Measurements from ENCODE around the gene IMMP2L. TPM values are rescaled to one million over a fixed set of nuclear protein-coding genes. Genes with fewer than 3 reads are reported as not detected.

IMMP2L gene
- total RNA-seq, 1 donor, result 11.6 TPM

DNA sequence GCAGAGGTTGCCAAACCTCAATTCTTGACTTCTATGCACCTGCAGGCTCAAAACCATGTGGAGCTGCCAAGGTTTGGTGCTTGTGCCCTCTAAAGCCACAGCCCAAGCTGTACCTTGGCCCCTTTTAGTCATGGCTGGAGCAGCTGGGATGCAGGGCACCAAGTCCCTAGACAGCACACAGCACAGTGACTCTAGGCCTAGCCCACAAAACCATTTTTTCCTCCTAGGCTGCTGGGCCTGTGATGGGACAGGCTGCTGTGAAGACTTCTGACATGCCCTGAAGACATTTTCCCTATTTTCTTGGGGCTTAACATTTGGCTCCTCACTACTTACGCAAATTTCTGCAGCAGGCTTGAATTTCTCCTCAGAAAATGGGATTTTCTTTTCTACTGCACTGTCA, 499.1 kb downstream of the IMMP2L start:
- no peak for DNase-seq (ENCODE audit: low read depth in 2 of 3, low spot score in 2 of 3)

- DNase-seq (ENCODE audit: low read depth in 2 of 3, low spot score in 2 of 3), result no peak
These were observed 502.5 kb downstream of the IMMP2L start for GRCh38 chr7:111059833-111060232.

DNA sequence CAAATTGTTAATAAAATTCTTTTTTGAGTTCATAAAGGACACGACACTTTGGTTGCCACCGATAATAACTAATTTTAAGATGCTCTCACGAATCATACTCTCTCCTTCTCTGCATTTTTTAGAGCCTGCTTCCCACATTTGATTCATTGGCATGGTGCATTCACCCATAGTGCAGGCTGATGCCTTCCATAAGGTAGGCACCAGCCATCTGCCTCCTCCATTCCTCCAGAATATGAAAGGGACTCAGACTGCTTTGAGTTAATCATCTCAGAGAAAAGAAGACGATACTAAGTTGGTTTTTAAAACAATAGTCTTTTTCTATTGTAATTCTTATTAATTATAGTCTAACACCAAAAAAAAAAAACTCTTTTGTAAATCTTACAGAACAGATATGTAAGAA, 505.2 kb downstream of the IMMP2L start:
- no peak for DNase-seq (ENCODE audit: low read depth in 2 of 3, low spot score in 2 of 3)

DNA sequence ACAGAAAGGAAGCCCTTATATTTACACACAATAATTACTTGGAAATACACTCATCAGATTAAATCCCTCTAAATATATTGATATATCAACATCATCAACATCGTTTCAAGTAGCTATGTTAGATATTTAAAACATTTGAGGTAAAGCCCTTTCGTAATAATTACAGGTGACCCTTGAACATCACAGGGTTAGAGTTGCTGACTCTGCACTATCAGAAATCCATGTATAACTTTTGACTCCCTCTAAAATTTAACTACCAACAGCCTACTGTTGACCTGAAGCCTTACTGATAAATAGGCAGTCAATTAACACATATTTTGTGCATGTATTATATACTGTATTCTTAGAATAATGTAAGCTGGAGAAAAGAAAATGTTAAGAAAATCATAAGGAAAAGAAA, 505.9 kb downstream of the IMMP2L start:
- no peak for DNase-seq (ENCODE audit: low read depth in 2 of 3, low spot score in 2 of 3)

GRCh38 chr7:111053035-111053434, 509.3 kb downstream of the IMMP2L start:
- DNase-seq (ENCODE audit: low read depth in 2 of 3, low spot score in 2 of 3), result no peak

DNA sequence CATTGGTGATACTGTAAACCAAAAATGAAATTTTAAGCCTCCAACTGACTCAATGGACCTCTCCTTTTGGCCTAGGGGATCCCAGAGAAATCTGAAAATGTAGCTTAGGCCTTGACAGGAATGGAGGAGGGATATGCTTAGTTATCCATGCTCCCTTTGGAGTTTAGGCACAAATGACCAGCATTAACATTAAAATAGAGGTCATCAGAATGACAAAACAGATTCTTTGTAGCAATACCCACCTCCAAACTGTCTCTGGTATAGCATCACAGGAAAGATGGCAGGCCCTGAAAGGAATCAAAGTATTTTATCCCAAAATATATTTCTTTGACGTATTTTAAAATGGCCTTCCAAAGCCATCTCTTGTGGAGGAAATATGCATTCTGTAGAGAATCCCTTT, 510.5 kb downstream of the IMMP2L start:
- DNase-seq (ENCODE audit: low read depth in 2 of 3, low spot score in 2 of 3), result no peak

- DNase-seq (ENCODE audit: low read depth in 2 of 3, low spot score in 2 of 3), result no peak
These were observed 511.3 kb downstream of the IMMP2L start for GRCh38 chr7:111050875-111051416.

- no peak for DNase-seq (ENCODE audit: low read depth in 2 of 3, low spot score in 2 of 3)
These were observed 512.2 kb downstream of the IMMP2L start for GRCh38 chr7:111049971-111050680.

GRCh38 chr7:111047595-111047994, 514.7 kb downstream of the IMMP2L start:
- no peak for DNase-seq (ENCODE audit: low read depth in 2 of 3, low spot score in 2 of 3)

GRCh38 chr7:111045449-111045848, 516.8 kb downstream of the IMMP2L start:
- no peak for DNase-seq (ENCODE audit: low read depth in 2 of 3, low spot score in 2 of 3)

GRCh38 chr7:111043561-111043960, 518.7 kb downstream of the IMMP2L start:
- DNase-seq (ENCODE audit: low read depth in 2 of 3, low spot score in 2 of 3), result no peak

DNA sequence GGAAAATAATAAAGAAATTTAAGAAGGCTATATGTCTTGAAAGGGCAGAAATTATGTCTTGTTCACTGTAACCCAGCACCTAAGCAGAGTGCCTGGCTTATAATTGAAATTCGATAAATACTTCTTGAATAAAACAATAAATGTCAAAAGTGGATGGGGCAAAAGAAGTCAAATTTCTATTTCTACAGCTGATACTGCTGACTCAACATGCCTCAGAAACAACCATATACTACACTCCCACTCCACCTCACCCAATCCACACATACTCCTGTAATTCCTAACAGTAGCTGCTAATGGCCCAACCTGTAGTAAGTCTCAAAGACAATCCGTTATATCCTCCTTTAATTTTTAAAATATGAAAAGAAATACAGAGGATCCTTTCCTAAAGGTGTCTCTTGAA, 519.5 kb downstream of the IMMP2L start:
- no peak for DNase-seq (ENCODE audit: low read depth in 2 of 3, low spot score in 2 of 3)

DNA sequence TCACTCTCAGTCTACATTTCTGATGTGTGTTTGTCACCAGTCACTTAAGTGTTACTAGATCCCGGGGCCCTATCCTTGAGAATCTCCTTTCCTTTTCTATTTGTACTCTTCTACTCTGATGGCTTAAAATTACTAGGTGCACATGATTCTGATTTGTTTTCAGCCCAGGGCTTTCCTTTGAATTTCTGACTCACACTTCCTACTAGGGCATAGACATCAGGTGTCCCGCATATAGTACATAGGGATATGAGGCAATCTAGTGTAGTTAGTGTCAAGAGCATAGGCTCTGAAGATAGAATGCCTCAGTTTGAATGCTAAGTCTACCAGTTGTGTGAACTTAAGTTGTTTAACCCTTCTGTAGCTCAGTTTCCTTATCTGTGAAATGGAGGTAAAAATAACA, 520.7 kb downstream of the IMMP2L start:
- no peak for DNase-seq (ENCODE audit: low read depth in 2 of 3, low spot score in 2 of 3)

DNA sequence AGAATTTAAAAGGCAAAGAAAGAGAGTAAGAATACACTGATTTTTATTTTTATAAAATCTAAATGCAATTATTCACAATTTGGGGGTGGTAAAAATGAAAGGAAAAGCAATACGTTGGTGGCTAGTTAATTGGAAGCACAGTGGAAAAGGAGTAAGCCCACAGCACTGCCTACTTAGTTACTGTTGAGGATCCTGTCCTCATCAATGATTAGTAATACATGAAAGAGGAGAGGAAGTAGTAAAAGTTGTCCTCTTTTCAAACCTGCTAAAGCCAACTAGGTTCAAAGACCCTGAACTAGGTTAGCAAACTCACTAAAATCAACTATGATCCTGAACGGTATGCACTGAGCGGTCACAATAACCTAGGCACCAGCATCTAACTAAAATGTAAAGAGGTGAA, 524.1 kb downstream of the IMMP2L start:
- DNase-seq (ENCODE audit: low read depth in 2 of 3, low spot score in 2 of 3), result no peak

DNA sequence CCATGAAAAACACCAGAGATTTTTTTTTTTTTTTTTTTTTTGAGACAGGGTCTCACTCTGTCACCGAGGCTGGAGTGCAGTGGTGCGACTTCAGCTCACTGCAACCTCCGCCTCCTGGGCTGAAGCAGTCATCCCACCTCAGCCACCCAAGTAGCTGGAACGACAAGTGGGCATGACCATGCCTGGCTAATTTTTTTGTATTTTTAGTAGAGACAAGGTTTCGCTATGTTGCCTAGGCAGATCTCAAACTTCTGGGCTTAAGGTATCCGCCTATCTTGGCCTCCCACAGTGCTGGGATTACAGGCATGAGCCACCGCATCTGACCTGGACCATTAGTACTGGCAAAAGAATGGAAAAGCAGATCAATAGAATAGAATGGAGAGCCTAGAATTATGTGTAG, 530.4 kb downstream of the IMMP2L start:
- no peak for DNase-seq (ENCODE audit: low read depth in 2 of 3, low spot score in 2 of 3)

DNA sequence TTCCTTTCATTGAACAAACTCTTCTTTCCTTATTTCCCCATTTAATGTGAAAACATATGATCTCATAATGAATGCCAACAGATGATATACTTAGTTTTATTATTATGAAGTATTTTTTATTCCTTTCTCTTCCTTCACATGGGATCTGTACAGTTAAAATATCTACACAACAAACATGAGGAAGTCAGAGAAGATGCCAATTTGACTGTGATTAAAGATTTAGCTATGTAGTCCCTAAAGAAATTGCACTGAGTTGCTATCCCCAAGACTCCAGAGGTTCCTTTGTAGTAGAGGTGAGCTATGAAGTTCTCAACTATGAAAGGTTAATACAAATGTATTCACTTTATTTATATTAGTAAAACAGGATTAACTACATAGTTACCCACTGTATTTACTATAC, 532.0 kb downstream of the IMMP2L start:
- no peak for DNase-seq (ENCODE audit: low read depth in 2 of 3, low spot score in 2 of 3)

- DNase-seq (ENCODE audit: low read depth in 2 of 3, low spot score in 2 of 3), result peak in 2 of 3 donors; percentile 44 to 88
These were observed 532.6 kb downstream of the IMMP2L start for GRCh38 chr7:111029574-111030251.

DNA sequence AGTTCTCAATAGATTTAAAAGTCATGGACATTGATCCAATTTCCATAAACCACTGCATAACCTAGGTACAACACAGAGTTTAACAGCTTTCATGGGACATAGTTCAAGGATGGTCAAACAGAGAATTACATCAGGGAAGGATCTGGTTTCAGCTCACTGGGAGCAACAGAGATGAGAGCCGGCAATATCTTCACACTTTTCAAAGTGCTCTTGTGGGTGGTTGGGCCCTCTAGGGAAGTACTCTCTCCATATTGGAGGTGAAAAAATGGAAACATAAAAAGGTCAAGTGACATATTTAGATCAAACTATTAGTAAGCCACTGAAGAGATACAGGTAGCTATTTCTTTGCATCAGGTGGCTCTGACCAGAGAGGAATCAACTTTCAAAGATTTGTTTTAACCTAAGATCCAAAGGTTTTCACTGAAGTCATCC, 533.1 kb downstream of the IMMP2L start:
- DNase-seq (ENCODE audit: low read depth in 2 of 3, low spot score in 2 of 3), result no peak

- DNase-seq (ENCODE audit: low read depth in 2 of 3, low spot score in 2 of 3), result no peak
These were observed 534.9 kb downstream of the IMMP2L start for GRCh38 chr7:111027396-111027795.

- no peak for DNase-seq (ENCODE audit: low read depth in 2 of 3, low spot score in 2 of 3)
These were observed 535.5 kb downstream of the IMMP2L start for GRCh38 chr7:111026806-111027205.

DNA sequence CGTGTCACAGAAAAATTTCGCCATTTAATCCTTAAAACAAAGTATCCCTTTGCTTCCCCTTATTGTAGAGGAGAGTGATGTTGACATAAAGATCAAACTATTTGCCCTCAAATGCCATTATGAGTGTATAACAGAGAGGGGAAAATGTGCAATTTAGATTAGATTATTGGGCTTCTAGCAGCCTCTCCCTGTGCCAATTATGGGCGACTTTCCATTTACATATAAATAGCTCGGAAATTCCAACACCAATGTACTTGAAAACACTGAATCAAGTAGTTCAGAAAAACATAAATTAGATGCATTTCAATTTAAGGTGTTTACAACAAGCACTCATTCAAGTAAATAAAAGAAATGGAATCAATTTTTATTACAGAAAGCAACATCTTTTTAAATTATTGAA, 535.9 kb downstream of the IMMP2L start:
- no peak for DNase-seq (ENCODE audit: low read depth in 2 of 3, low spot score in 2 of 3)

GRCh38 chr7:111025006-111025405, 537.3 kb downstream of the IMMP2L start:
- no peak for DNase-seq (ENCODE audit: low read depth in 2 of 3, low spot score in 2 of 3)
